ENCODE results near the gene ATP2A1. TPM values are rescaled to one million over a fixed set of nuclear protein-coding genes. Genes with fewer than 3 reads are reported as not detected.
A peak's percentile ranks its signal among the peaks of the same experiment; 100 is the strongest.

The ATP2A1 gene
- total RNA-seq, 1 experiment from 2014 or later, result 2.9 TPM

GRCh38 chr16:28863929-28864793, 14.1 kb upstream of the ATP2A1 start:
- ATAC-seq, result peak; percentile 6
- no peak for DNase-seq (ENCODE audit: low read depth, low spot score)

GRCh38 chr16:28865001-28865688, 13.1 kb upstream of the ATP2A1 start:
- ChIA-PET CTCF (interaction anchor here (1.2 kb wide), 1 partner anchor 79 kb away, joined by 3 read pairs; no protein-coding TSS in a partner anchor), POLR2A (interaction anchor here (0.5 to 0.6 kb wide), 2 partner anchors 64 to 80 kb away, joined by 3 read pairs; no protein-coding TSS in a partner anchor)
- Histone ChIP-seq H3K4me1 (ENCODE audit: control insufficient read depth, insufficient read depth, low read length) (peaks cover 10% of the 10 kb centered on the region), H3K27me3 (ENCODE audit: control insufficient read depth, insufficient read depth, low read length) (no peaks in the 10 kb centered on the region), H3K27ac (ENCODE audit: low read length) (peak overlapping the region; percentile 97), H3K9me3 (ENCODE audit: control insufficient read depth, insufficient read depth, low read depth, low read length) (no peaks in the 10 kb centered on the region), H3K36me3 (ENCODE audit: control insufficient read depth, insufficient read depth, low read length) (no peaks in the 10 kb centered on the region; the same call in 1 of the 2 replicates), H3K4me3 (ENCODE audit: low read depth in 2 of 2, low read length in 2 of 2) (peak overlapping the region; percentile 71 to 73)
- intact Hi-C loops (cut with micrococcal nuclease; ENCODE audit: unreplicated experiment) (no loop called here), in situ Hi-C loops (cut with HindIII; ENCODE audit: low pct_unique_long_range_greater_than_20kb, low sequenced_read_pairs) (no loop called here)
- no peak for TF ChIP-seq POLR2AphosphoS5 (IDR thresholded peaks at IDR 0.05; ENCODE audit: low read depth, low read length)
- TF ChIP-seq TCF7L2 (IDR thresholded peaks at IDR 0.05; ENCODE audit: low read depth, low read length), result no peak
- TF ChIP-seq REST (IDR thresholded peaks at IDR 0.05; ENCODE audit: insufficient read depth in 1 of 2, low read depth in 2 of 2, low read length in 1 of 2), result no peak
- ATAC-seq, result no peak
- DNase-seq (ENCODE audit: low read depth, low spot score), result no peak
- TSS peak; percentile 84 for BruUV-seq (replicated peaks)

More at GRCh38 chr16:28863929-28864793, 14.1 kb upstream of the ATP2A1 start:
- Histone ChIP-seq H3K4me3 (ENCODE audit: low read depth in 2 of 2, low read length in 2 of 2) (peak overlapping the region; percentile 71 to 73), H3K27ac (ENCODE audit: low read length) (peak overlapping the region; percentile 97), H3K27me3 (ENCODE audit: control insufficient read depth, insufficient read depth, low read length) (no peaks in the 10 kb centered on the region), H3K4me1 (ENCODE audit: control insufficient read depth, insufficient read depth, low read length) (peaks cover 10% of the 10 kb centered on the region), H3K9me3 (ENCODE audit: control insufficient read depth, insufficient read depth, low read depth, low read length) (no peaks in the 10 kb centered on the region), H3K36me3 (ENCODE audit: control insufficient read depth, insufficient read depth, low read length) (no peaks in the 10 kb centered on the region; the same call in 1 of the 2 replicates)
- BruUV-seq (replicated peaks), result no TSS peak
- intact Hi-C loops (cut with micrococcal nuclease; ENCODE audit: unreplicated experiment), result no loop called here
- CTCF ChIA-PET, result interaction anchor here (1.2 kb wide), 1 partner anchor 80 kb away, joined by 3 read pairs; no protein-coding TSS in a partner anchor
- in situ Hi-C loops (cut with HindIII; ENCODE audit: low pct_unique_long_range_greater_than_20kb, low sequenced_read_pairs), result no loop called here
- no peak for TF ChIP-seq REST (IDR thresholded peaks at IDR 0.05; ENCODE audit: insufficient read depth in 1 of 2, low read depth in 2 of 2, low read length in 1 of 2)
- no peak for TF ChIP-seq SIN3A (IDR thresholded peaks at IDR 0.05; ENCODE audit: borderline replicate concordance, insufficient read depth, low read depth, low read length)
- TF ChIP-seq TCF7L2 (IDR thresholded peaks at IDR 0.05; ENCODE audit: low read depth, low read length), result no peak
- no peak for TF ChIP-seq POLR2AphosphoS5 (IDR thresholded peaks at IDR 0.05; ENCODE audit: low read depth, low read length)
- POLR2A ChIA-PET, result interaction anchor here (0.6 to 0.7 kb wide), 2 partner anchors 13 to 65 kb away, joined by 3 read pairs; no protein-coding TSS in a partner anchor

Measured in Panc1 (cell line).